ENCODE measurements around the gene GLRA3. TPM values are rescaled to one million over a fixed set of nuclear protein-coding genes. Genes with fewer than 3 reads are reported as not detected.

GLRA3 gene
- polyA plus RNA-seq, 1 donor from 2014 or later: 0.76 TPM

- Histone ChIP-seq H3K79me2 (replicated peaks; ENCODE audit: insufficient read depth, low read length) (no peaks in the 10 kb centered on the region), H3K27ac (ENCODE audit: low read length) (no peak overlapping the region), H3K9me3 (ENCODE audit: low read length) (no peaks in the 10 kb centered on the region), H3K9me2 (ENCODE audit: insufficient read depth, low read length) (no peaks in the 10 kb centered on the region), H2AFZ (ENCODE audit: low read depth, low read length) (no peak overlapping the region), H3K4me3 (ENCODE audit: low read length) (no peak overlapping the region), H3K9ac (ENCODE audit: low read length) (no peak overlapping the region), H3K4me2 (ENCODE audit: low read length) (no peak overlapping the region), H3F3A (ENCODE audit: insufficient read depth, low read length, poor library complexity, severe bottlenecking) (no peaks in the 10 kb centered on the region), H3K36me3 (ENCODE audit: insufficient read depth, low read length) (no peaks in the 10 kb centered on the region), H3K27me3 (ENCODE audit: insufficient read depth, low read depth, low read length) (no peaks in the 10 kb centered on the region), H4K20me1 (ENCODE audit: insufficient read depth) (no peaks in the 10 kb centered on the region)
- TF ChIP-seq TAF1 (IDR thresholded peaks at IDR 0.05; ENCODE audit: low read depth) (no peak), EP300 (conservative IDR thresholded peaks at IDR 0.05; ENCODE audit: poor library complexity, severe bottlenecking) (no peak), SMC3 (conservative IDR thresholded peaks at IDR 0.05; ENCODE audit: poor library complexity) (no peak)
Observed at GRCh38 chr4:174775366-174775765, 53.7 kb downstream of the GLRA3 start.

DNA sequence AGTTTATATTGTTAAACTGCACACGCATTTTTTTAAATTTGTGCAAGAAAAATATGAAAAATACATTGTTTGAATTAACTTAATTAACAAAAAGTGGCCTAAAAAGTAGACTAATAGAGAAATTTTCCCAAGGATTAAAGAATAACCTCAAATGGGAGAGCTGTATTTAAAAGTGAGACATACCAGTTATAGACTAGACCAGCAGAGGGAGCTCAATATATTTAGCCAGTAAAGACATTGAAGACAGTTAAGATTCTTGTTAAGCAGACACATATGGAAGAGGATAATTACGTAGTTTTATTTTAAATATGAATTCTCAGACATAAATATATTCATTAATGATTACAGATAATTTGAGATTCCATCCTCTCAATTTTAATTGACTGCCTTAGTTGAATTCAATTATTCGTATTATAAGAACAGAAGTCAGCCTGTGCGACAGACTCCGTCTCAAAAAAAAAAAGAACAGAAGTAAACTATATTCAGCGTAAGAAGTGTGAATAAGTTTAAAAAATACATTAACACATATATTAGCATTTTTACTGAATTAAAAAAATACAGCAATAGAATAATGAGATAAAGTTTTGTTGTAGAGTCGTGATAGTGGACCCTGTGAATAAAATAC is 64.8 kb downstream of the GLRA3 start:
- H3K9me3 ChIP-seq (ENCODE audit: low read length): no peaks in the 10 kb centered on the region
- H2AFZ ChIP-seq (ENCODE audit: low read depth, low read length): no peak overlapping the region
- no peaks in the 10 kb centered on the region for H3K36me3 ChIP-seq (ENCODE audit: insufficient read depth, low read length)
- no peak overlapping the region for H3K27ac ChIP-seq (ENCODE audit: low read length)
- no peak overlapping the region for H3K4me2 ChIP-seq (ENCODE audit: low read length)
- H3F3A ChIP-seq (ENCODE audit: insufficient read depth, low read length, poor library complexity, severe bottlenecking): no peaks in the 10 kb centered on the region
- H4K20me1 ChIP-seq (ENCODE audit: insufficient read depth): no peaks in the 10 kb centered on the region
- H3K4me3 ChIP-seq (ENCODE audit: low read length): no peak overlapping the region
- TF ChIP-seq EZH2 (IDR thresholded peaks at IDR 0.05; ENCODE audit: borderline replicate concordance, insufficient read depth, low read length, poor library complexity, severe bottlenecking) (no peak), RAD21 (conservative IDR thresholded peaks at IDR 0.05) (peak; percentile 77), EP300 (conservative IDR thresholded peaks at IDR 0.05; ENCODE audit: poor library complexity, severe bottlenecking) (no peak), POLR2AphosphoS5 (IDR thresholded peaks at IDR 0.05) (no peak), SMC3 (conservative IDR thresholded peaks at IDR 0.05; ENCODE audit: poor library complexity) (peak; percentile 83), MXI1 (conservative IDR thresholded peaks at IDR 0.05; ENCODE audit: poor library complexity, severe bottlenecking) (no peak), TAF1 (IDR thresholded peaks at IDR 0.05; ENCODE audit: low read depth) (no peak), REST (IDR thresholded peaks at IDR 0.05; ENCODE audit: borderline replicate concordance) (no peak)
- TF ChIP-seq, protein P1, sequence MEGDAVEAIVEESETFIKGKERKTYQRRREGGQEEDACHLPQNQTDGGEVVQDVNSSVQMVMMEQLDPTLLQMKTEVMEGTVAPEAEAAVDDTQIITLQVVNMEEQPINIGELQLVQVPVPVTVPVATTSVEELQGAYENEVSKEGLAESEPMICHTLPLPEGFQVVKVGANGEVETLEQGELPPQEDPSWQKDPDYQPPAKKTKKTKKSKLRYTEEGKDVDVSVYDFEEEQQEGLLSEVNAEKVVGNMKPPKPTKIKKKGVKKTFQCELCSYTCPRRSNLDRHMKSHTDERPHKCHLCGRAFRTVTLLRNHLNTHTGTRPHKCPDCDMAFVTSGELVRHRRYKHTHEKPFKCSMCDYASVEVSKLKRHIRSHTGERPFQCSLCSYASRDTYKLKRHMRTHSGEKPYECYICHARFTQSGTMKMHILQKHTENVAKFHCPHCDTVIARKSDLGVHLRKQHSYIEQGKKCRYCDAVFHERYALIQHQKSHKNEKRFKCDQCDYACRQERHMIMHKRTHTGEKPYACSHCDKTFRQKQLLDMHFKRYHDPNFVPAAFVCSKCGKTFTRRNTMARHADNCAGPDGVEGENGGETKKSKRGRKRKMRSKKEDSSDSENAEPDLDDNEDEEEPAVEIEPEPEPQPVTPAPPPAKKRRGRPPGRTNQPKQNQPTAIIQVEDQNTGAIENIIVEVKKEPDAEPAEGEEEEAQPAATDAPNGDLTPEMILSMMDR (IDR thresholded peaks at IDR 0.05; ENCODE audit: poor library complexity, severe bottlenecking): peak; percentile 76
- no peaks in the 10 kb centered on the region for H3K79me2 ChIP-seq (replicated peaks; ENCODE audit: insufficient read depth, low read length)
- no peak overlapping the region for H3K9ac ChIP-seq (ENCODE audit: low read length)
- H3K9me2 ChIP-seq (ENCODE audit: insufficient read depth, low read length): no peaks in the 10 kb centered on the region
- H3K27me3 ChIP-seq (ENCODE audit: insufficient read depth, low read depth, low read length): no peaks in the 10 kb centered on the region
